ENCODE measurements around the gene DUSP3.

Gene DUSP3

DNA sequence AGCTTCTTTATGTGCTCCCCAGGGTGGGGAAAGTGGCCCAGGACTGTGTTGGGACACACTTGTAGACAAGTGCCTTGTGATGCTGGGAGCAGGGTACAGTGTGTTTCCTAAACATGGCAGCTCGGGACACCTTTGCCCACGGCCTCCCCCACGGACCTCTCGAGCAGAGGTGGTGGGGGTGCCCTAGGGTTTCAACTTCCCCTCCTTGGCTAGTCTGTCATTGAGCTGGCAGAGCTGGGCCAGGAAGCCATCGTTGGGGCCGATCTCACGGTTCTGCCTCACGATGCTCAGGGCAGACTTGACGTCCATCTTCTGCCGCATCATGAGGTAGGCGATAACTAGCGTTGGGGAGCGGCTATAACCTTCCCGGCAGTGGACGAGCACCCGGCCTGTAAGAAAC lies 9.4 kb downstream of the DUSP3 start:
- no peaks in the 10 kb centered on the region for H3K79me2 ChIP-seq (ENCODE audit: low read length)
- TF ChIP-seq EZH2phosphoT487 (IDR thresholded peaks at IDR 0.05; ENCODE audit: low read depth) (no peak), CTCF (IDR thresholded peaks at IDR 0.05; ENCODE audit: low read depth, low read length) (no peak)
- no peak overlapping the region for H3K27ac ChIP-seq (ENCODE audit: low read length)
- peaks cover 18% of the 10 kb centered on the region for H3K4me1 ChIP-seq (ENCODE audit: low read length)
- H4K20me1 ChIP-seq (ENCODE audit: insufficient read depth, low read length): no peaks in the 10 kb centered on the region
- H3K9ac ChIP-seq (ENCODE audit: low read length): no peak overlapping the region
- H2AFZ ChIP-seq (ENCODE audit: low read depth, low read length): no peak overlapping the region
- H3K36me3 ChIP-seq (replicated peaks; ENCODE audit: low read depth, low read length): peaks cover 17% of the 10 kb centered on the region
- no peak overlapping the region for H3K4me3 ChIP-seq (ENCODE audit: low read length)
- no peak overlapping the region for H3K4me2 ChIP-seq (ENCODE audit: low read length)
- H3K27me3 ChIP-seq (ENCODE audit: low read depth, low read length): no peaks in the 10 kb centered on the region
- no peaks in the 10 kb centered on the region for H3K9me3 ChIP-seq (ENCODE audit: insufficient read depth, low read length)

- TF ChIP-seq CTCF (IDR thresholded peaks at IDR 0.05; ENCODE audit: low read depth, low read length): no peak
- no peak for TF ChIP-seq EZH2phosphoT487 (IDR thresholded peaks at IDR 0.05; ENCODE audit: low read depth)
- Histone ChIP-seq H3K27me3 (ENCODE audit: low read depth, low read length) (no peaks in the 10 kb centered on the region), H3K9me3 (ENCODE audit: insufficient read depth, low read length) (no peaks in the 10 kb centered on the region), H3K79me2 (ENCODE audit: low read length) (no peaks in the 10 kb centered on the region), H3K36me3 (replicated peaks; ENCODE audit: low read depth, low read length) (peaks cover 13% of the 10 kb centered on the region), H3K27ac (ENCODE audit: low read length) (no peak overlapping the region), H3K4me3 (ENCODE audit: low read length) (no peak overlapping the region), H3K4me1 (ENCODE audit: low read length) (peaks cover 18% of the 10 kb centered on the region), H2AFZ (ENCODE audit: low read depth, low read length) (no peak overlapping the region), H3K9ac (ENCODE audit: low read length) (no peak overlapping the region), H3K4me2 (ENCODE audit: low read length) (peak overlapping the region; percentile 53; the same call in 1 of the 2 replicates), H4K20me1 (ENCODE audit: insufficient read depth, low read length) (no peaks in the 10 kb centered on the region)
Observed at GRCh38 chr17:43768943-43769342, 9.8 kb downstream of the DUSP3 start.

DNA sequence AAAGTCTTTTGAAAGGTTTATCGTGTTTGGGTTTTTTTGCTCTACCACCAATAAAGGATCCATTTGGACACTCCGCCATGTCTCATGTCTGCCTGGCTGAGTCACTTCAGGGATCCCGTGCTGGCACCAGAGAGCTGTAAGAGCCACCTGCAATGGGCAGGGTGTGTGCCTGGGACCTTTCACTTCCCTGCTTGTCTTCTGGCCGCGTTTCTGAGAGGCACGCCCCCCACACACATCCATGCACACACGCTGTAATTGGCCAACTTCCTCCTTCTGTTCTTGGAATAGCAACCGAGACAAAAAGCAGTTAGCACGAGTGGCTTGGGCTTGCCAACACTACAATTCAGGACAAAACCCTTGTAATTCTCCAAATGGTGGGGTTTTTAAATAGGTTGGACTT lies 10.4 kb downstream of the DUSP3 start:
- H3K27me3 ChIP-seq (ENCODE audit: low read depth, low read length): no peaks in the 10 kb centered on the region
- H3K4me2 ChIP-seq (ENCODE audit: low read length): peak overlapping the region; percentile 53
- H3K36me3 ChIP-seq (replicated peaks; ENCODE audit: low read depth, low read length): peaks cover 13% of the 10 kb centered on the region
- H2AFZ ChIP-seq (ENCODE audit: low read depth, low read length): no peak overlapping the region
- no peaks in the 10 kb centered on the region for H3K9me3 ChIP-seq (ENCODE audit: insufficient read depth, low read length)
- no peaks in the 10 kb centered on the region for H4K20me1 ChIP-seq (ENCODE audit: insufficient read depth, low read length)
- TF ChIP-seq EZH2phosphoT487 (IDR thresholded peaks at IDR 0.05; ENCODE audit: low read depth): no peak
- TF ChIP-seq CTCF (IDR thresholded peaks at IDR 0.05; ENCODE audit: low read depth, low read length): no peak
- H3K4me1 ChIP-seq (ENCODE audit: low read length): peaks cover 18% of the 10 kb centered on the region
- H3K4me3 ChIP-seq (ENCODE audit: low read length): no peak overlapping the region
- H3K79me2 ChIP-seq (ENCODE audit: low read length): no peaks in the 10 kb centered on the region
- H3K9ac ChIP-seq (ENCODE audit: low read length): no peak overlapping the region
- H3K27ac ChIP-seq (ENCODE audit: low read length): no peak overlapping the region

DNA sequence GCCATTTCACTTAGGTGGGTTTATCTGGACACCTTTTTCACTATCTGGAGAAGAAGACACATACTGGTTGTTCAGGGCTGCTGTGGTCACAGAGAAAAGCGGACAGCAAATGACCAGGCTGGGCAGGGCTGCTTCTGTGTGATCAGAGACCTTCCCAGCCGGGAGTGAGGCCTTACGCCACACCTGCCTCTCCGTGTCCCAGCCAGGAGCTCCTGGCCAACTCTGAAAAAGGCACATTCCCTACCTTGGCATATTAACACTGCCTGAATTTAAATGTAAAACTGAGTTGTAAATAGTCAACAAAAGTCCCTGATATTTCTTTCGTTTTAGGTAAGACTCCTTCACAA lies 11.1 kb downstream of the DUSP3 start:
- Histone ChIP-seq H3K4me1 (ENCODE audit: low read length) (peaks cover 18% of the 10 kb centered on the region), H3K36me3 (replicated peaks; ENCODE audit: low read depth, low read length) (peaks cover 12% of the 10 kb centered on the region), H3K9me3 (ENCODE audit: insufficient read depth, low read length) (no peaks in the 10 kb centered on the region), H2AFZ (ENCODE audit: low read depth, low read length) (no peak overlapping the region), H3K9ac (ENCODE audit: low read length) (no peak overlapping the region), H3K4me3 (ENCODE audit: low read length) (no peak overlapping the region), H3K79me2 (ENCODE audit: low read length) (no peaks in the 10 kb centered on the region), H4K20me1 (ENCODE audit: insufficient read depth, low read length) (no peaks in the 10 kb centered on the region), H3K4me2 (ENCODE audit: low read length) (no peak overlapping the region), H3K27ac (ENCODE audit: low read length) (no peak overlapping the region), H3K27me3 (ENCODE audit: low read depth, low read length) (no peaks in the 10 kb centered on the region)
- TF ChIP-seq CTCF (IDR thresholded peaks at IDR 0.05; ENCODE audit: low read depth, low read length) (no peak), EZH2phosphoT487 (IDR thresholded peaks at IDR 0.05; ENCODE audit: low read depth) (no peak)
